Measurements from ENCODE around the gene EXOC2. TPM values are rescaled to one million over a fixed set of nuclear protein-coding genes. Genes with fewer than 3 reads are reported as not detected.

The EXOC2 gene
- total RNA-seq, 1 donor from 2014 or later: 44.4 TPM

GRCh38 chr6:736657-737446 is 43.9 kb upstream of the EXOC2 start:
- H2AFZ ChIP-seq (ENCODE audit: low read depth, low read length): no peak overlapping the region
- DNase-seq (ENCODE audit: low read depth): no peak
- no peaks in the 10 kb centered on the region for H3K9me3 ChIP-seq (ENCODE audit: insufficient read depth, low read depth, low read length)
- no peaks in the 10 kb centered on the region for H3K79me2 ChIP-seq (ENCODE audit: insufficient read depth, low read length)
- peaks cover 14% of the 10 kb centered on the region for H3K27me3 Mint-ChIP-seq (ENCODE audit: low read depth, unreplicated experiment)
- H3K27ac Mint-ChIP-seq (ENCODE audit: unreplicated experiment): no peak overlapping the region
- no peak for FAIRE-seq
- no peak overlapping the region for H3K27ac ChIP-seq (ENCODE audit: low read depth, low read length)
- no peaks in the 10 kb centered on the region for H3K36me3 Mint-ChIP-seq (ENCODE audit: low read depth, unreplicated experiment)
- H3K9me3 Mint-ChIP-seq (ENCODE audit: unreplicated experiment): peaks cover 4% of the 10 kb centered on the region
- no peaks in the 10 kb centered on the region for H3K4me1 Mint-ChIP-seq (ENCODE audit: low read depth, unreplicated experiment)
- no peak for TF ChIP-seq CTCF (IDR thresholded peaks at IDR 0.05; ENCODE audit: insufficient read depth, low read depth, low read length)
- TF ChIP-seq EZH2 (IDR thresholded peaks at IDR 0.05; ENCODE audit: insufficient read depth, low read length): no peak
- H3K27me3 ChIP-seq (ENCODE audit: insufficient read depth, low read length): peaks cover 2% of the 10 kb centered on the region
- no peak overlapping the region for H3K4me3 ChIP-seq (ENCODE audit: insufficient read depth, low read depth, low read length)
- H3K36me3 ChIP-seq (ENCODE audit: insufficient read depth, low read length): no peaks in the 10 kb centered on the region
- no peak overlapping the region for H3K4me3 Mint-ChIP-seq (ENCODE audit: unreplicated experiment)
- H3K4me2 ChIP-seq (ENCODE audit: low read length): no peak overlapping the region
- H3K4me1 ChIP-seq (ENCODE audit: insufficient read depth, low read length): no peaks in the 10 kb centered on the region
- no peaks in the 10 kb centered on the region for H4K20me1 ChIP-seq (ENCODE audit: insufficient read depth, low read length)
- H3K9ac ChIP-seq (ENCODE audit: low read length): no peak overlapping the region

- Histone ChIP-seq H3K4me2 (ENCODE audit: low read length) (no peak overlapping the region), H4K20me1 (ENCODE audit: insufficient read depth, low read length) (no peaks in the 10 kb centered on the region), H3K36me3 (ENCODE audit: insufficient read depth, low read length) (no peaks in the 10 kb centered on the region), H3K9ac (ENCODE audit: low read length) (no peak overlapping the region), H3K27ac (ENCODE audit: low read depth, low read length) (no peak overlapping the region), H3K4me3 (ENCODE audit: insufficient read depth, low read depth, low read length) (no peak overlapping the region), H3K9me3 (ENCODE audit: insufficient read depth, low read depth, low read length) (no peaks in the 10 kb centered on the region), H3K79me2 (ENCODE audit: insufficient read depth, low read length) (no peaks in the 10 kb centered on the region), H2AFZ (ENCODE audit: low read depth, low read length) (no peak overlapping the region), H3K4me1 (ENCODE audit: insufficient read depth, low read length) (no peaks in the 10 kb centered on the region), H3K27me3 (ENCODE audit: insufficient read depth, low read length) (peaks cover 9% of the 10 kb centered on the region)
- H3K9me3 Mint-ChIP-seq (ENCODE audit: unreplicated experiment): peaks cover 4% of the 10 kb centered on the region
- no peak for TF ChIP-seq EZH2 (IDR thresholded peaks at IDR 0.05; ENCODE audit: insufficient read depth, low read length)
- TF ChIP-seq CTCF (IDR thresholded peaks at IDR 0.05; ENCODE audit: insufficient read depth, low read depth, low read length): no peak
- H3K36me3 Mint-ChIP-seq (ENCODE audit: low read depth, unreplicated experiment): no peaks in the 10 kb centered on the region
- DNase-seq (ENCODE audit: low read depth): no peak
- FAIRE-seq: no peak
- no peaks in the 10 kb centered on the region for H3K4me1 Mint-ChIP-seq (ENCODE audit: low read depth, unreplicated experiment)
- H3K4me3 Mint-ChIP-seq (ENCODE audit: unreplicated experiment): no peak overlapping the region
- H3K27ac Mint-ChIP-seq (ENCODE audit: unreplicated experiment): no peak overlapping the region
- H3K27me3 Mint-ChIP-seq (ENCODE audit: low read depth, unreplicated experiment): peaks cover 44% of the 10 kb centered on the region
These were observed 40.7 kb upstream of the EXOC2 start for GRCh38 chr6:733431-734219.
